ENCODE measurements around the gene CPLX4.

DNA sequence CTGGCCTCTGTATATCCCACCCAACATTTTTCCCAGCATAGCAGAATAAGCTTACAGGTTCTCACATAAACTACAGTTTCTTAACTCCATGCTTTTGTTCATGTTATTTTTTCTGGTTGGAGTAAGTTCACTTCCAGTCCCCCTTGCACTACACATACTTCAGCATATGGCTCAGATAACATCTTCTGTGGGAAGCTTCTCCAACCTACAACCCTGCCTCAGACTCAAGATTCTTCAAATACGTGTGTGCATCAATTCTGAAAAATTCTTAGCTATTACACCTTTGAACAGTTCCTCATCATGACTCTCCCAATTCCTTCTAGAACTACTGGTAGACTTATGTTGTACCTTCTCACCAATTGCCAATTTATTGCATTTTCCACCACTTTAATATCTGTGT is 7.5 kb upstream of the CPLX4 start:
- no peak for TF ChIP-seq POLR2A (IDR thresholded peaks at IDR 0.05)
- TF ChIP-seq, protein P1, sequence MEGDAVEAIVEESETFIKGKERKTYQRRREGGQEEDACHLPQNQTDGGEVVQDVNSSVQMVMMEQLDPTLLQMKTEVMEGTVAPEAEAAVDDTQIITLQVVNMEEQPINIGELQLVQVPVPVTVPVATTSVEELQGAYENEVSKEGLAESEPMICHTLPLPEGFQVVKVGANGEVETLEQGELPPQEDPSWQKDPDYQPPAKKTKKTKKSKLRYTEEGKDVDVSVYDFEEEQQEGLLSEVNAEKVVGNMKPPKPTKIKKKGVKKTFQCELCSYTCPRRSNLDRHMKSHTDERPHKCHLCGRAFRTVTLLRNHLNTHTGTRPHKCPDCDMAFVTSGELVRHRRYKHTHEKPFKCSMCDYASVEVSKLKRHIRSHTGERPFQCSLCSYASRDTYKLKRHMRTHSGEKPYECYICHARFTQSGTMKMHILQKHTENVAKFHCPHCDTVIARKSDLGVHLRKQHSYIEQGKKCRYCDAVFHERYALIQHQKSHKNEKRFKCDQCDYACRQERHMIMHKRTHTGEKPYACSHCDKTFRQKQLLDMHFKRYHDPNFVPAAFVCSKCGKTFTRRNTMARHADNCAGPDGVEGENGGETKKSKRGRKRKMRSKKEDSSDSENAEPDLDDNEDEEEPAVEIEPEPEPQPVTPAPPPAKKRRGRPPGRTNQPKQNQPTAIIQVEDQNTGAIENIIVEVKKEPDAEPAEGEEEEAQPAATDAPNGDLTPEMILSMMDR (IDR thresholded peaks at IDR 0.05) = no peak

All from heart left ventricle (tissue), 13 donors.